Calu3 (cell line): Measurements from ENCODE around the gene ATP6V1F. TPM values are rescaled to one million over a fixed set of nuclear protein-coding genes. Genes with fewer than 3 reads are reported as not detected.

Experiments
- BruUV-seq: library from RNA; stranded (reverse); fragments of 400-500 nt; replicated peaks from 2 replicates; lab custom pipeline; 2021; lab: Mats Ljungman, UMichigan
- CTCF ChIA-PET: fragments of 300-600 bp; sonication (Branson Sonifier 250); formaldehyde crosslinking; loops from one replicate; lab custom pipeline; 2022; ENCODE audit warnings: antibody characterized with exemption; lab: Charles Lee
- DNase-seq: peaks from one replicate; pipeline ENCODE4 v3.0.0; 2022
- H3K27ac Mint-ChIP-seq: one replicate; pipeline ENCODE4 v1.8.0; 2022; ENCODE audit warnings: mixed read lengths; ENCODE audit not compliant: unreplicated experiment
- H3K27me3 Mint-ChIP-seq: one replicate; pipeline ENCODE4 v1.8.0; 2022; ENCODE audit warnings: mixed read lengths; ENCODE audit not compliant: unreplicated experiment
- H3K36me3 Mint-ChIP-seq: one replicate; pipeline ENCODE4 v1.8.0; 2022; ENCODE audit warnings: mild to moderate bottlenecking, moderate library complexity, mixed read lengths; ENCODE audit not compliant: insufficient read depth, unreplicated experiment
- H3K4me1 Mint-ChIP-seq: one replicate; pipeline ENCODE4 v1.8.0; 2022; ENCODE audit warnings: mild to moderate bottlenecking, low read depth, mixed read lengths; ENCODE audit not compliant: unreplicated experiment
- H3K4me3 Mint-ChIP-seq: one replicate; pipeline ENCODE4 v1.8.0; 2022; ENCODE audit warnings: mild to moderate bottlenecking, low read depth, moderate library complexity, mixed read lengths; ENCODE audit not compliant: unreplicated experiment
- H3K9me3 Mint-ChIP-seq: one replicate; pipeline ENCODE4 v1.8.0; 2022; ENCODE audit warnings: low read depth, mixed read lengths; ENCODE audit not compliant: unreplicated experiment
- intact Hi-C: fragments of 100-400 bp; cut with micrococcal nuclease; formaldehyde crosslinking; loops from one replicate; pipeline ENCODE4 v1.10.0; 2022; ENCODE audit not compliant: unreplicated experiment
- total RNA-seq: library from RNA; stranded (reverse); gene quantifications from 2 replicates; pipeline ENCODE4 v1.2.3, GENCODE V29; 2022
- TF ChIP-seq, protein P1 (sequence below): fragments of 200-600 bp; IDR thresholded peaks from one replicate; pipeline ENCODE4 v1.8.0; 2022; ENCODE audit warnings: antibody characterized with exemption; ENCODE audit not compliant: unreplicated experiment

The ATP6V1F gene
- total RNA-seq, 1 experiment from 2014 or later = 104 TPM

DNA sequence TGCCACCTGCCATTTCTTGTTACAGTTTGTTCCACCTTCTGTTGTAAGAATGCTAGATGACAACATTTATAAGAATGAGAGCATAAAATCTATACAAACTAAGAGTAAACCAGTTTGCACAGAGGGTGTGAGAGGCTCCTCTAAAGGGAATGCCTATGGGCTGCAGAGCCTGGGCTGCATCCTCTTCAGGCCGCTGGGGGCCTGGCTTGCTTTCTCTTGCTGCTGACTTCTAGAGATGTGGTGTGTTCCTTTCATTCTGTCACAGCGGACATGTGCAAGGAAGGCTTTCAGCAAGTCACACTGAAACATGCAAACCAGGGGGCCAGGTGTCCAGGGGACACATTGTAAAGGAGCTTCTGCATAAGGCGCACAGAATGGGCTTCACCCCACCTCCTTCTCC is 7.1 kb upstream of the ATP6V1F start:
- no TSS peak for BruUV-seq
- TF ChIP-seq, protein P1, sequence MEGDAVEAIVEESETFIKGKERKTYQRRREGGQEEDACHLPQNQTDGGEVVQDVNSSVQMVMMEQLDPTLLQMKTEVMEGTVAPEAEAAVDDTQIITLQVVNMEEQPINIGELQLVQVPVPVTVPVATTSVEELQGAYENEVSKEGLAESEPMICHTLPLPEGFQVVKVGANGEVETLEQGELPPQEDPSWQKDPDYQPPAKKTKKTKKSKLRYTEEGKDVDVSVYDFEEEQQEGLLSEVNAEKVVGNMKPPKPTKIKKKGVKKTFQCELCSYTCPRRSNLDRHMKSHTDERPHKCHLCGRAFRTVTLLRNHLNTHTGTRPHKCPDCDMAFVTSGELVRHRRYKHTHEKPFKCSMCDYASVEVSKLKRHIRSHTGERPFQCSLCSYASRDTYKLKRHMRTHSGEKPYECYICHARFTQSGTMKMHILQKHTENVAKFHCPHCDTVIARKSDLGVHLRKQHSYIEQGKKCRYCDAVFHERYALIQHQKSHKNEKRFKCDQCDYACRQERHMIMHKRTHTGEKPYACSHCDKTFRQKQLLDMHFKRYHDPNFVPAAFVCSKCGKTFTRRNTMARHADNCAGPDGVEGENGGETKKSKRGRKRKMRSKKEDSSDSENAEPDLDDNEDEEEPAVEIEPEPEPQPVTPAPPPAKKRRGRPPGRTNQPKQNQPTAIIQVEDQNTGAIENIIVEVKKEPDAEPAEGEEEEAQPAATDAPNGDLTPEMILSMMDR = no peak
- no peak for DNase-seq
- H3K27ac Mint-ChIP-seq = no peak overlapping the region
- intact Hi-C loops = no loop called here
- no peaks in the 10 kb centered on the region for H3K36me3 Mint-ChIP-seq
- peaks cover 40% of the 10 kb centered on the region for H3K27me3 Mint-ChIP-seq
- no peaks in the 10 kb centered on the region for H3K9me3 Mint-ChIP-seq
- H3K4me1 Mint-ChIP-seq = no peaks in the 10 kb centered on the region
- CTCF ChIA-PET = no interaction called here
- H3K4me3 Mint-ChIP-seq = no peak overlapping the region

DNA sequence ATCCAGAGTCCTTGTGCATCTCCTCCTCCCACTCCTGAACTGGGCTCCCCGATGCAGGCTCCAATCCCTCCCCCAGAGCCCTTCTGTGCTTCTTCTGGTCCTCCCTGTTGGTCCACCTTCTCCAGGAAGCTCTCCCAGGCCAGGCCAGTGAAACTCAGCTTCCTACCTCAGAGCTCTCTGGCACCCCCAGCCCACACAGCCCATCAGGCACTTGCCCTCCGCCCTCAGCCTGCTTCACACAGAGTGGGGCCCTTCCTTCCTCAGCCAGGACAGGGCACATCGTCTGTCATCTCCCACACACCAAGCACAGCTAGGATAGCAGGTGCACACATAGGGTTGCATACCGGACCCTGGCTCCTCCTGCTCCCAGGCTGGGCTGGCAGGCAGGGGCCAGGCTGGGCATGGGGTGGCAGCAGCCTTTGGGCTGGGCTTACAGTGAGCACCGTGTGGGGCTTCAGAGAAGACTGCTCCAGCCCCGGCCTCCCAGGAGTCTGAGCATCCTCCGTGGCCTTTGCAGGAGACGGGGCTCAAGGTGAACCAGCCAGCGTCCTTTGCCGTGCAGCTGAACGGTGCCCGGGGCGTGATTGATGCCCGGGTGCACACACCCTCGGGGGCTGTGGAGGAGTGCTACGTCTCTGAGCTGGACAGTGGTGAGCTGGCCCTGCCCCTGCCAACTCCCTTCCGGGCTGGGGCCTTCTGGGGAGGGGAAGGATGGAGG is 6.5 kb upstream of the ATP6V1F start:
- intact Hi-C loops = no loop called here
- no peaks in the 10 kb centered on the region for H3K9me3 Mint-ChIP-seq
- H3K4me1 Mint-ChIP-seq = no peaks in the 10 kb centered on the region
- H3K27me3 Mint-ChIP-seq = peaks cover 40% of the 10 kb centered on the region
- no peak for DNase-seq
- no peak overlapping the region for H3K4me3 Mint-ChIP-seq
- no peaks in the 10 kb centered on the region for H3K36me3 Mint-ChIP-seq
- H3K27ac Mint-ChIP-seq = no peak overlapping the region
- TF ChIP-seq, protein P1 = no peak
- CTCF ChIA-PET = no interaction called here
- BruUV-seq = no TSS peak

DNA sequence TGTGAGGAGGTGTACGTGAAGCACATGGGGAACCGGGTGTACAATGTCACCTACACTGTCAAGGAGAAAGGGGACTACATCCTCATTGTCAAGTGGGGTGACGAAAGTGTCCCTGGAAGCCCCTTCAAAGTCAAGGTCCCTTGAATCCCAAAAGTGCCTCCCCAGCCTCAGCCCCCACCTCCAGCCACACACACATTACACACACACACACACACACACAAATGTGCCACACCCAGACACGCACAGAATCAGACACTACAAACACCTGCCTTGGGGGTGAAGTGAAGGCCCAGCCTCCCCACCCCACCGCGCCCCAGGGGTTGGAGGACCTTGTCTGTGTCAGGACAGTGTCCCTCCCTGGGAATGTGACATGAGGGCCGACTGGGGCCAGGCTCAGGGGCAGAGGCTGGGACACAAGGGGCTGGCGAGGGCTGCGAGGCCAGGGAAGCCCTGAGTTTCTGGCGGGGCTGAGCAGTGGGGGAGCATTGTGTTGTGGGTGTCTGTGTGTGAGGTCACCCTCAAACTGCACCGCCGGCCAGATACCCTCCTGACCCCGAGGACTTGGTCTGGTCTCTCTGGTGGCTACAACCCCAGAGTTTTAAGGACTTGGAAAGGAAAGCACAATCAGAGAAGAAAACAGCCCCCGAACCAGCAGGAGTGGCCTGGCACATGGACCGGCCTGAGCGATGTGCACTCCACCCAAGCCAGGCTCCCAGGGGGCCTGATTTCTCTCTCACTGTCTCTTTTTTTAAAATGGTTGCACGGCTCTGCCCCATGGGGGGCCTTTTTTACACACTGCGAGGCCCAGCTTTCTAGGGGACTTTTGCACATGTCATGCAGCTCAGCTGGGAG is 4.0 kb upstream of the ATP6V1F start:
- no TSS peak for BruUV-seq
- CTCF ChIA-PET = no interaction called here
- Mint-ChIP-seq H3K27ac (no peak overlapping the region), H3K36me3 (peaks cover 17% of the 10 kb centered on the region), H3K4me3 (no peak overlapping the region), H3K27me3 (peaks cover 35% of the 10 kb centered on the region), H3K9me3 (no peaks in the 10 kb centered on the region), H3K4me1 (peaks cover 8% of the 10 kb centered on the region)
- intact Hi-C loops = no loop called here
- TF ChIP-seq, protein P1 = no peak
- DNase-seq = no peak

DNA sequence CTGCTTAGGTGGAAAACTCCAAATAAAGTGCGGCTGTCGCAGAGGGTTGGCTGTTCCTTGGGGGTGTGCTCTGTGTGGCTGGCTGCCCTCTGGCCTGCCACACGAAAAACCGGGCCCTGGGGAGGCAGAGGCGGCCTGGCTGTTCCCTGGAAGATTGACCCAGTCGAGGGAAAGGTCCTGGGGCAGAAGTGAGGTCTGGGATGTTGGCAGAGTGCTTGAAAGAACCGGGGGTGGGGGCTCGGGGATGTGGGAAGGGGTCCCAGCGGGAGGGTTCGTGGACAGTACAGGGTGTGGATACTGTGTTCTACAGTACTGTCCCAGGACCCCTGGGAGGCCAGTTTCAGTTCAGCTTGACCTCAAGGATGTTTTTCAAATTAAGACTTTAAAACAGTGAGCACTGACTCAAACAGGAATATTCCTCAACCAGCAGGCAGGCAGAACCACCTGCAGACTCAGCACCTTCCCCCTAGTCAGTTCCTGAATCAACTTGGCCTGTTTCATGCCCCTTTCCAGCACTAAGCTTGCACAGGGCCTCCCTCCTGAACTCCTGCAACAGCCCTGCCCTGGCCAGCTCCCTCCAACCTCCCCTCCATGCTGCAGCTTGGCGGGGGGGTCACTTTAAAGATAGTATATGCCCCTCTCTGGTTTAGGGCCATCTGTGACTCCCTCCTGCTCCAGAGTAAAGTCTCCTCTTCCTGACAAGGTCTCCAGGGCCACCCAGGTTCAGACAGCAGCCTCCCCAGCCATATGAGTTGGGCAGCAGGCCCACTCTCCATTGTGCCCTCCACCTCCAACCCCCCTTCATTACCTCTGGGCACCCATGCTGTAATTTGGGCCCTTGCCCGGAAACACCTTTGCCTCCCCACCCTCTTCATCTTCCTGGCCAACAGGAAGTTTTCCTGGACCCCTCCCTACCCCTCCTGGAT is 3.2 kb upstream of the ATP6V1F start:
- no peak for DNase-seq
- H3K36me3 Mint-ChIP-seq = peaks cover 22% of the 10 kb centered on the region
- BruUV-seq = no TSS peak
- H3K27ac Mint-ChIP-seq = no peak overlapping the region
- H3K27me3 Mint-ChIP-seq = peaks cover 26% of the 10 kb centered on the region
- CTCF ChIA-PET = interaction anchor here (0.9 to 1.1 kb wide), 3 partner anchors 9 to 232 kb away, joined by 3 to 4 read pairs (median 3); no protein-coding TSS in a partner anchor
- intact Hi-C loops = loop anchor here (10.0 kb wide), 1 partner anchor 75 kb away; no protein-coding TSS in a partner anchor
- TF ChIP-seq, protein P1 = no peak
- no peaks in the 10 kb centered on the region for H3K9me3 Mint-ChIP-seq
- peaks cover 8% of the 10 kb centered on the region for H3K4me1 Mint-ChIP-seq
- H3K4me3 Mint-ChIP-seq = no peak overlapping the region
